ENCODE measurements around the gene ALCAM.
A peak's percentile ranks its signal among the peaks of the same experiment; 100 is the strongest.

The ALCAM gene

GRCh38 chr3:105366326-105367062 is at the start of gene ALCAM:
TSS of gene ALCAM (plus strand) at chr3:105366909.
- DNase-seq (ENCODE audit: low read depth), result peak; percentile 99

DNA sequence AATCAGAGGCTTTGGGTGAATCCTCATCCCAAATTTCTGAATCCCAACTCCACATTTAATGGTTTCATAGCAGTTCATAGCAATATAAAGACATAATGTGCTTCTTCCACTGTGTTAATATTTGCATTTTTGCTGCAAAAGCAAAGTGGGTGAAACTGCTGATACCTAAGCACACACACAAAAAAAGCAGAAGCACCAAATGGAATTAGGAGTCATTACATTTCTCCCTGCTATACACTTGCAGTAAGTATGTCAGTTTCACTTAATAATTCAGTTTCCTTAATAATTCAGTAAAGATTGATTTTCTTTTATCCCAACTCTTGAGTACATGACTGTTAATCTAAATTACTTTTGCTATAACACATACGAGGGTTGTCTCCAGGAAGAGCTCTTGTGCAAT is 48.9 kb upstream of the ALCAM start:
- DNase-seq (ENCODE audit: low read depth), result no peak

DNA sequence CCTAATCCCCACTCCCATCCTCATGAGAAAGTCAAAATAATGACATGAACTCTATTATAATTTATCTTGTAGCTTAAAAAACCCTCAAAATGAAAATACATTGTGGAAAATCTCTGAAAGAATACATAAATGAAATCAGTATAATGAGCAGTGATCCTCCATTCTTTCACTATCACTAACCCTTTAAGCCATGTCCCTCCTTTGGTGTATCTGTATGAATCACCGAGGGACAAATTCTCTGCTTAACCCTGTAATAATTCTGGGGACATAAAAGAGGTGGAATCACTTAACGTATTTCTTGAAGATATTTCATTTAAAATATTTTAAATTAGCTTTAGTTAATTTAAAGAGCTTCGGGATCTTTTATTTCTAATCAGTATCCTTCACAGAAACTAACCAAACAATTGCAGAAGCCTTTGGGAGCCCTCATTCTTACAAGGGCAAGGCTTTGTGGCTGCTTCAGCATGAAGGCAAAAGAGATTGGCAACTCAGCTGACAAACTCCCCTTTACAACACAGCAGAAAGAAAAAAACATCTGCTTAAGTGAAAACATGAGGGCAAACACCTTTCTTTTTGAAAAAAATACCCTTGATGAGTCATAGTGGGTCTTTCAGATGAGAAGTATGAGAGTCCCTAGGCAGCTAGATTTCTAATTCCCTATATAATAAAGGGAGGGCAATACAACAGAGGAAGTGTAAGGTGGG is 44.0 kb upstream of the ALCAM start:
- no peak for DNase-seq (ENCODE audit: low read depth)

- DNase-seq (ENCODE audit: low read depth), result no peak
Measured at GRCh38 chr3:105323274-105323599, 43.5 kb upstream of the ALCAM start.

DNA sequence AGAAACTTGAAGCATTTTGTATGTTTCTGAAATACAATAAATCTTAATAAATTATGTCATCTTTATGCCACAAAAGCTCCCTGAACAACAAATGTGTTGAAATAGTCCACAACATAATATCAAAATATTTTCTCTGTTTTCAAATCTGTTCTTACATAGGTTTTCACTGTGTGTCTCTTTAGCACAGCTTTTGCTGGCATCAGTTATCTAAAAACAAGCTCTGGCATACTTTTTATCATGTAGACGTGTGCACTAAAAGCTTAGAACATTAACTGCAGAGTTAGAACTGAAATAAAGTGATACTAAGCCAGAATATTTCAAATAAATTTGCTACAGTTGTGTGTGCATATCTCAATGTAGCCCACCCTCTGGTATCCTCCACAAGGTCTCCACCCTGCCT is 41.8 kb upstream of the ALCAM start:
- no peak for DNase-seq (ENCODE audit: low read depth)

DNA sequence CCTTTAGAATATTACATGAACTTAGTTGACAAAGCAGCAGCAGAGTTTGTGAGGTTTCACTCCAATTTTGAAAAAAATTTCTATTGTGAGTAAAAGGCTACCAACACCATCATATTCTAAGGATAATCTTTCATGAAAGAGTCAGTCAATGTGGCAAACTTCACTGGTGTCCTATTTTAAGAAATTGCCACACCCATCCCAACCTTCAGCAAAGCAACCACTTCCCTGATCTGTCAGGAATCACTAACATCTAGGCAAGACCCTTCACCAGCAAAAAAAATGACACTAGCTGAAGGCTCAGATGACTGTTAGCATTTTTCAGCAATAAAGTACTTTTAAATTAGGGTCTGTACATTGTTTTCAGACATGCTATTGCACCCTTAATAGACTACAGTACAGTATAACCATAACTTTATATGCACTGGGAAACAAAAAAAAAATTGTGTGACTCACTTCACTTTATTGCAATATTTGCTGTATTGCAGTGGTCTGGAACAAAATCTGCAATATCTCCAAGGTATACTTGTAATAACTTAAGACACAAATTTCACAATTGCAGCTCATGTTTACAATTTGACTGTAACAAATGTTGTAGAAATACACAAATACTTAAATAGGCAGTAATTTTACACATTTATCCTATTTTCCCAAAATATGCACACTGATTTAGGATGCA is 38.9 kb upstream of the ALCAM start:
- DNase-seq (ENCODE audit: low read depth), result no peak

DNA sequence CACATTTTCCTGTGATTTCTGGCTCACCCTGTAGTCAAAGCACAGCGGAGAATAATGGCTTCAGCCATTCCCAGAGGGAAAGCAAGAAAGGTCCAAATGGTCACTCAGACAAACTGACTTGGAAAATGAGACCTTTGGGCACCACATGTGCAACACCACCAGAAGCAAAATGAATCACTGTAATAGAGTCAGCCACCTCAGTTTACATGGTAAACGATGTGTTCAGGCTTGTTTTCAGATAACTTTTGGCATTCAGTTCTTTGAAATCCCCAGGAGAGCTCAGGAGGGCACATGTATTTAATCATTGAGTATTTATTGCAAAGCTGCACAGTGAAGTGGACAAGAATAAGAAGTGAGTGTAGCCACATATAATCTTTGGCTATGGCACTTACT is 38.4 kb upstream of the ALCAM start:
- DNase-seq (ENCODE audit: low read depth), result no peak

GRCh38 chr3:105332961-105333360 is 33.7 kb upstream of the ALCAM start:
- DNase-seq (ENCODE audit: low read depth), result no peak

GRCh38 chr3:105334138-105334882 is 32.4 kb upstream of the ALCAM start:
- DNase-seq (ENCODE audit: low read depth), result peak; percentile 57

DNA sequence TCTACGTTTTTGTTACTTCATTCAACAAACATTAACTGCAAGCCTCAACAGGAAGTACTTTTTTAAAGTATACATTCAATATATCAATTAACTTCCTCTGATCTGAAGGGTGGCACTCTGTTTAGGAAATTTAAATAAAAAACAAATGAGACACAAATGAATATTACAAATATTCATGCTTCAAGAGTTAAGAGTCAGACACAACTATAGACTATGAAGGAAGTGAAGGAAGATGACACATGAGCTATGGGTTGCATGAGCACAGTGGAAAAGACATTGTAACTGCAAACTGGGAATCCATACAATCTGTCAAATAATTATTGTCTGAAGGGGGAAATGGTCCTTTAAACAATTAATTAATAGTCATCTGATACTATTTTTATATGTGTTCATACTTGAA is 26.8 kb upstream of the ALCAM start:
- no peak for DNase-seq (ENCODE audit: low read depth)

- DNase-seq (ENCODE audit: low read depth), result no peak
Measured at GRCh38 chr3:105343991-105344390, 22.7 kb upstream of the ALCAM start.

DNA sequence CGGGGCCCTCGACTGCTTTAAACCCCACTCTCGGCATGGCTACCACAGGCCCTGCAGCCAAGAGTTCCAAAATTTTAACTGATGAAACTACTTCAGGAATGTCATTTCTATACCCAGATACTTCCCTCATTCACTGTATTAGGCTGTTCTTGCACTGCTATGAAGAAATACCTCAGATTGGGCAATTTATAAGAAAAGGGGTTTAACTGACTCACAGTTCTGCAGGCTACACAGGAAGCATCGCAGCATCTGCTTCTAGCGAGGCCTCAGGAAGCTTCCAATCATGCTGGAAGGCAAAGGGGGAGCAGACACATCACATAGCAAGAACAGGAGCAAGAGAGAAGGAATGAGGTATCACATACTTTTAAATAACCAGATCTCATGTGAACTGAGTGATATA is 21.6 kb upstream of the ALCAM start:
- DNase-seq (ENCODE audit: low read depth), result peak; percentile 15

DNA sequence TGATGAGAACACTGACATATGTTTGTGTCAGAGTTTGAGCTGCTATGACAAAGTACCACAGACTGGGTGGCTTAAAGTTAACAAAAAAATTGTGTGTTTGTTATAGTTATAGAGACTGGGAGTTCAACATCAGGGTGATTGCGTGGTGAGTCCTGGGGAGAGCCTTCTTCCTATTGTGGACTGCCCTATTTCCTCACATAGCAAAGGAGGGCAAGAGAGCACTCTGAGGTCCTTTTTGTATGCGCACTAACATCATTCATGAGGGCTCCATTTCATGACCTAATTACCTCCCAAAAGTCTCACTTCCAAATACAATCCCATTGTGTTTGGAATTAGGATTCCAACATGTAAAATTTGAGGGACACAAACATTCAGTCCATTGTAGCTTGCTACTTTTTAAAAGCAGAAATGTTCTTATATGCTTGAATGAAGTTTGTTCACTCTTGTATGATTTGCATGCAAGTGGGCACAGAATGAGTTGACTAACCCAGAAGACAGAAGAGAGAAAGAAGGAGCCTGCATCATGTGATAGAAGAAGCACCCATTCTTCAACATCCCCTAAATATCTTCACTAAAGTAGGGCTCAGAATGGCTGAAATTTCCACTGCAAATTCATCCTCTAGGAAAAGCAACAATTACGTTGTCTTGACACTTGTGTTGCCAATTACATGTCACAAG is 18.9 kb upstream of the ALCAM start:
- no peak for DNase-seq (ENCODE audit: low read depth)

DNA sequence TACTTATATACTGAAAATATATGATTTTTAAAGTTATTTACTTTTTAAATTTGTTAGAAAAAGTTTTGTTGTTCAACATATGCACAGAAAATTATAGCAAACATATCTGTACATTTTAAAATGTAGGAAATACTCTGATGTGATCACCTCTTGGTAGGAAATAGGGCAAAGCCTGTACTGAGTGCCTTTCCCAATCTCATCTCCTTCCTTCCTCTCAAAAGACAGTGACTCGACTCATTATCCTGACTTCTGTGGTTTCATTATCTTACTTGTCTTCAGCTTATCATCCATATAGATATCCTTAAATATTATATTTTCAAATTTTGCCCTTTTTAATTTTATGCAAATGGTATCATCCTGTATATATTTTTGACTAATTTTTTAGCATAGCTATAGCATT is 18.4 kb upstream of the ALCAM start:
- no peak for DNase-seq (ENCODE audit: low read depth)

DNA sequence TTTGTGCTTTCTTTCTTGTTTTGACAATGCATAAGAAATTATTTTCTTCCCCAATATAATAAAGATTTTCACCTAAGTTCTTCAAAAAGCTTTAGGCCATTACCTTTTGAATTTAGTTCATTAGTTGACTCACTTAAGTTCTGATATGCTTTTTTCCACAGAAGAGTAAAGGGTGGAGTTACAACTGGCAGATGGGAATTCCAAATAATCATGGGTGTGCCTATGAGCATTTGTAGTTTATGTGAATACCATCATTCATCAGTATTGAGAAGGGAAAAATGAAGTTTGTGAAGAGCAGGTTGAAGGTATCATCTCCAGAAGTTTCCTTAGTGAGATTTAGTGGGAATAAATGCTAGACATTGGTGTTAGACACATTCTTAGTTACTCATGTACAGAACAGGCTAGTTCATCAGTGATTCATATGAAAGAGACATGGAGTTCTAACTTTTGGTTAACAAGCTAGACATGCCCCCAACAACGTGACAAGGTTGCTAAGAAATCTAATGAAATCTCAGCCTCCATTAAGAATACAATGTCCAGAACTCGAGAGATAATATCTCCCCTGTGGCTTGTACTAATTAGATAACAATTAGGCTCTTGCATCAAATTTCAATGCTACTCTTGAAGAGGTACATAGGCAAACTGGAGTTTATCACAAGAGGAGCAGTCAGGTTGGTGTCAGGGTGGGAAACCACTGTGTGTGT is 16.9 kb upstream of the ALCAM start:
- DNase-seq (ENCODE audit: low read depth), result peak; percentile 46

GRCh38 chr3:105351821-105352220 is 14.9 kb upstream of the ALCAM start:
- DNase-seq (ENCODE audit: low read depth), result peak; percentile 76

- peak; percentile 23 for DNase-seq (ENCODE audit: low read depth)
Measured at GRCh38 chr3:105352976-105353375, 13.7 kb upstream of the ALCAM start.

- DNase-seq (ENCODE audit: low read depth), result peak; percentile 56
Measured at GRCh38 chr3:105353485-105354161, 13.1 kb upstream of the ALCAM start.

DNA sequence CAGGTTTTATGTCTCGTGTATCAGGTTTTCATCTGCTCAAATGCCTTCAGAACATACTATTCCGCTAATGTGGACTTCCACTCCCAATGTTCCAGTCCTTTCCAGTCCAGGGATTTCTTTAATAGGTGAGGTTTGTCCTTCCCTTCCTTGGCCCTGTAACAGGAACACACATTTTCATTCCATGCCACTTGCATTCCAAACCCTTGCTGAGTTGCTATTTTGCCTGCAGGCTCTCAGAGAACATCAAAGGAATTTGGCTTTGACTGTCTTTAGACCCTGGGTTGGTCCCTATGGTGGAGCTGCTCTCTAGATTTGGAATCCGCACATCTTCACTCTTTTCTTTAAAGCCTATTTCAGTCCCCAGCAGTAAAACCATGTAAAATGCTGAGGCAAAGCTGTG is 12.3 kb upstream of the ALCAM start:
- DNase-seq (ENCODE audit: low read depth), result peak; percentile 62

GRCh38 chr3:105355408-105356061 is 11.2 kb upstream of the ALCAM start:
- DNase-seq (ENCODE audit: low read depth), result peak; percentile 56

Measured in EH (cell line).